Prostate gland (tissue), 2 donors: ENCODE results near the gene SEMA5A.

Experiments used
- POLR2A ChIP-seq: fragments of 450-650 bp; IDR thresholded peaks from one replicate; pipeline ENCODE4 v1.6.1; 2016; ENCODE audit warnings: antibody characterized with exemption, mild to moderate bottlenecking
- TF ChIP-seq, protein P1 (sequence below), 4 experiments: fragments of 200-600 bp in 2 of 4; fragments of 450-650 bp in 2 of 4; sonication (generic) in 2 of 4; IDR thresholded peaks; 1 replicate in 3 of 4; 2 replicates in 1 of 4; pipeline ENCODE4 v1.5.1; 2016 to 2019; ENCODE audit warnings: antibody characterized with exemption in 4 of 4, mild to moderate bottlenecking in 2 of 4, moderate library complexity in 2 of 4

GRCh38 chr5:9118852-9119251 lies 427.0 kb downstream of the SEMA5A start:
- TF ChIP-seq, protein P1, sequence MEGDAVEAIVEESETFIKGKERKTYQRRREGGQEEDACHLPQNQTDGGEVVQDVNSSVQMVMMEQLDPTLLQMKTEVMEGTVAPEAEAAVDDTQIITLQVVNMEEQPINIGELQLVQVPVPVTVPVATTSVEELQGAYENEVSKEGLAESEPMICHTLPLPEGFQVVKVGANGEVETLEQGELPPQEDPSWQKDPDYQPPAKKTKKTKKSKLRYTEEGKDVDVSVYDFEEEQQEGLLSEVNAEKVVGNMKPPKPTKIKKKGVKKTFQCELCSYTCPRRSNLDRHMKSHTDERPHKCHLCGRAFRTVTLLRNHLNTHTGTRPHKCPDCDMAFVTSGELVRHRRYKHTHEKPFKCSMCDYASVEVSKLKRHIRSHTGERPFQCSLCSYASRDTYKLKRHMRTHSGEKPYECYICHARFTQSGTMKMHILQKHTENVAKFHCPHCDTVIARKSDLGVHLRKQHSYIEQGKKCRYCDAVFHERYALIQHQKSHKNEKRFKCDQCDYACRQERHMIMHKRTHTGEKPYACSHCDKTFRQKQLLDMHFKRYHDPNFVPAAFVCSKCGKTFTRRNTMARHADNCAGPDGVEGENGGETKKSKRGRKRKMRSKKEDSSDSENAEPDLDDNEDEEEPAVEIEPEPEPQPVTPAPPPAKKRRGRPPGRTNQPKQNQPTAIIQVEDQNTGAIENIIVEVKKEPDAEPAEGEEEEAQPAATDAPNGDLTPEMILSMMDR (IDR thresholded peaks at IDR 0.05): no peak
- TF ChIP-seq POLR2A: no peak
